Ovary (tissue), 3 donors: ENCODE data around the gene DPYSL4.

Experiments used
- CTCF ChIP-seq, 3 donors: fragments of 450-650 bp in 2 of 3; fragments of 200-600 bp in 1 of 3; IDR thresholded peaks; one replicate each; pipeline versions ENCODE4 v1.5.1 to v1.8.0; 2016 to 2022; ENCODE audit warnings: antibody characterized with exemption in 3 of 3, mild to moderate bottlenecking in 1 of 3
- EP300 ChIP-seq: sonication (generic); formaldehyde crosslinking; IDR thresholded peaks from one replicate; pipeline ENCODE4 v1.6.1; 2017; ENCODE audit warnings: antibody characterized with exemption
- POLR2A ChIP-seq: fragments of 450-650 bp; IDR thresholded peaks from one replicate; pipeline ENCODE4 v1.6.1; 2017; ENCODE audit warnings: antibody characterized with exemption, mild to moderate bottlenecking, moderate library complexity
- donor health status: DM: no; HTN: no; CAD: no.

- TF ChIP-seq CTCF (IDR thresholded peaks at IDR 0.05) (no peak), EP300 (no peak), POLR2A (no peak)
Measured at GRCh38 chr10:132175907-132176581, 10.7 kb upstream of the DPYSL4 start.
